ENCODE results near the gene MAPK8IP3.
"Not testable (repeated sequence)": the region's sequence is repeated elsewhere in the genome, so short reads cannot be mapped to it uniquely, and the experiment has no call there.

The MAPK8IP3 gene

DNA sequence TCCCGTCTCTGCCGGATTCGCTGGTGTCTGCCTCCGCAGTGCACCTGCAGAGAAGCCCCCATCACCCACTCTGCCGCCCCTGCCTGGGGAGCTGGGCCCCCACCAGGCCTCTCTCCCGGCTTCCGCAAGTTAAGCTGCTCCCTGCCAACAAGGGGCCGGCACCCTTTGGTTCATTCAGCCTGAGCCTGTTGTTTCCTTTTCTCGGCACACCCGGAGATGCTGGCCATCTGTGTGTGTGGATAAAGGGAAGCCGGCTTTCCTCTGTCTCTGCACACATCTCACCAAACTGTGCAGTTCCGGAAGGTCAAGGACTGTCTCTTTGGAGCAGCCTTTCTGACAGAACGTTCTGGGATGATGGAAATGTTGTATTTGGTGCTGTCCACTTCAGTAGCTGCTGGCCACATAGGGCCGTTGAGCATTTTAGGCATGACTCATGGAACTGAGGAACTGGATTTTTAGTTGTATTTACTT is 6.8 kb downstream of the MAPK8IP3 start:
- DNase-seq (ENCODE audit: low spot score) = no peak

DNA sequence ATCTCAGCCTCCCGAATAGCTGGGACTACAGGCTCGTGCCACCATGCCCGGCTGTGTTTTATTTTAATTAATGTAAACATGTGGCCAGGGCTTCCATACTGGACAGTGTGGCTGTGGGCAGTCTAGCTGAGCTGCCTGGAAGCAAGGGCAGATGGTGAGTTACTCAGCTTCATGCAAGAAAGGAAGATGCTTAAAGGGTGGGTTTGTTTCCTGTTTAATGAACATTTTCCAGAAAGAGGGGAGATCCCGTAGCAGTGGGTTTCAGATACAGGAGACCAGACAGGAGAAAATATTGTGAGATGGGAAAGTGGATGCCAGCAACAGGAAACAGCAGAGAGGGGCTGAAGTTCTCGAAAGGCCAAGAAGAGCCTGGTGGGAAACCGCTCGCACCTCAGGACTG is 7.3 kb downstream of the MAPK8IP3 start:
- no peak for DNase-seq (ENCODE audit: low spot score)

DNA sequence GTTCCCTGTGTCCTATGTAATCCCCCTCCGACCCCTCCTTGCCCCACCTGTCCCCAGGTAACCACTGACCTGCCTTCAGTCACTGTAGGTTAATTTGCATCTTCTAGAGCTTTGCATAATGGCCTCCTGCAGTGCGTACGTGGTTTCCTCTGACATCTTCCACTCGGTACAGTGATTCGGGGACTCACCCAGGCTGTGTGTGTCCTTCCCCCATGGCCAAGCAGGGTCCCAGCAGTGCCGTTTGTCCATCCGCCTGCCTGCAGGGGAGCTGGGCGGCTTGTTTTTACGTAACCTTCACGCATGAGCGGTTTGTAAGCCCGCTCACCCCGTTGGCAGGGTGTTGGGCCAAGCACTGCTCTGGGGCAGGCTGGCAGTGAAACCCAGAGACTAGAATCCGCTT is 7.9 kb downstream of the MAPK8IP3 start:
- peak; percentile 53 for DNase-seq (ENCODE audit: low spot score)

DNA sequence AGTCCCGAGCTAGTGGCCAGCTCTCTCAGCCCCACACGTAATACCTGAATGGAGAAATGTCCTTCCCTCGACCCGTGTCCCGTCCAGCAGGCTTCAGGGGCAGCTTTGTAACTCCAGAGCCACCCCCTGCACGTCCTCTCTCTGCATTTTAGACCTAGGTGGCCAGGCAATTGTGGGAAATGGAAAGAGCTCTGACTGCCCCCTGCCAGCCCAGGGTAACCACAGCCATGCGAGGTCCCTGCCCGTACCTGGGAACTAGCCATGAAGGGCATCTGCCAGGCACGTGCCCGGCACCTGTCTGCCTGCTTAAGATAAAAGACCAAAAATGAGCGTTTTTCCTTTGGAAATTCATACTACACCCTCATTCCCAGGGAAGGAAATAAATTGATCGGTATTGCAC is 9.2 kb downstream of the MAPK8IP3 start:
- DNase-seq (ENCODE audit: low spot score) = no peak

DNA sequence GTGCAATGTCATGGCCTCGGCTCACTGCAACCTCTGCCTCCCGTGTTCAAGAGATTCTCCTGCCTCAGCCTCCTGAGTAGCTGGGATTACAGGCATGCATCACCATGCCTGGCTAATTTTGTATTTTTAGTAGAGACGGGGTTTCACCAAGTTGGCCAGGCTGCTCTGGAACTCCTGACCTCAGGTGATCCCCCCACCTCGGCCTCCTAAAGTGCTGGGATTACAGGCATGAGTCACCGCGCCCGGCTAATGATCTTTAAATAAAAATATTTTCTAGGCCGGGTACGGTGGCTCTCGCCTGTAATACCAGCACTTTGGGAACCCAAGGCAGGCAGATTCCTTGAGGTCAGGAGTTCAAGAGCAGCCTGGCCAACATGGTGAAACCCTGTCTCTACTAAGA is 12.2 kb downstream of the MAPK8IP3 start:
- DNase-seq (ENCODE audit: low spot score) = not testable (repeated sequence)

DNA sequence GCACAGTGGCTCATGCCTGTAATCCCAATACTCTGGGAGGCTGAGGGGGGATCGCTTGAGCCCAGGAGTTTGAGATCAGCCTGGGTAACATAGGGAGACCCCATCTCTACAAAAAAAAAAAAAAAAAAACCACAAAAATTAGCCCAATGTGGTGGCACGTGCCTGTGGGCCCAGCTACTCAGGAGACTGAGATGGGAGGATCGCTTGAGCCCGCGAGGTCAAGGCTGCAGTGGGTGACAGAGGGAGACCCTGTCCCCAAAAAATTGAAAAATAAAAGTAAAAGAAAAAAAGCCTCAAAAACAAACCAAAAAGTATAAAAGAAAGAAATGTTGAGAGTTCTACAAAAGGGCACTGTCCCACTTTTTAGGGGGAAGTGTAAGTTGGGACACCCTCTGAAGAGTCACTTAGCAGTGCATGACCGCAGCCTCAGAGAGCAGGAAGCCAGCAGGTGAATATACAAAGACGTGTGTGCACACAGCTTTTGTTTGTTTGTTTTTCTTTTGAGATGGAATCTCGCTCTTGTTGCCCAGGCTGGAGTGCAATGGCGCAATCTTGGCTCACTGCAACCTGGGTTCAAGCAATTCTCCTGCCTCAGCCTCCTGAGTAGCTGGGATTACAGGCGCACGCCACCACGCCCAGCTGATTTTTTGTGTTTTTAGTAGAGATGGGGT is 13.7 kb downstream of the MAPK8IP3 start:
- not testable (repeated sequence) for DNase-seq (ENCODE audit: low spot score)

DNA sequence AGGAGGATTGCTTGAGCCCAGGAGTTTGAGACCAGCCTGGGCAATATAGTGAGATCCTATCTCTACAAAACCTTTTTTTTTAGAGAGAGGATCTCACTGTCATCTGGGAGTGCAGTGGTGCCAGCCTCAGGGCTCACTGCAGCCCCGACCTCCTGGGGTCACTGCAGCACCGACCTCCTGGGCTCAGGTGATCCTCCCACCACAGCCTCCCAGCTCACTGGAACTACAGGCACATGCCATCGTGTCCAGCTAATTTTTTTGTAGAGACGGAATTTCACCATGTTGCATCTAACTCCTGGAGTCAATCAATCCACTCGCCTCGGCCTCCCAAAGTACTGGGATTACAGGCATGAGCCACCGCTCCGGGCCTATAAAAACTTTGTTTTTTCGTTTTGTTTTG is 15.4 kb downstream of the MAPK8IP3 start:
- DNase-seq (ENCODE audit: low spot score) = no peak

DNA sequence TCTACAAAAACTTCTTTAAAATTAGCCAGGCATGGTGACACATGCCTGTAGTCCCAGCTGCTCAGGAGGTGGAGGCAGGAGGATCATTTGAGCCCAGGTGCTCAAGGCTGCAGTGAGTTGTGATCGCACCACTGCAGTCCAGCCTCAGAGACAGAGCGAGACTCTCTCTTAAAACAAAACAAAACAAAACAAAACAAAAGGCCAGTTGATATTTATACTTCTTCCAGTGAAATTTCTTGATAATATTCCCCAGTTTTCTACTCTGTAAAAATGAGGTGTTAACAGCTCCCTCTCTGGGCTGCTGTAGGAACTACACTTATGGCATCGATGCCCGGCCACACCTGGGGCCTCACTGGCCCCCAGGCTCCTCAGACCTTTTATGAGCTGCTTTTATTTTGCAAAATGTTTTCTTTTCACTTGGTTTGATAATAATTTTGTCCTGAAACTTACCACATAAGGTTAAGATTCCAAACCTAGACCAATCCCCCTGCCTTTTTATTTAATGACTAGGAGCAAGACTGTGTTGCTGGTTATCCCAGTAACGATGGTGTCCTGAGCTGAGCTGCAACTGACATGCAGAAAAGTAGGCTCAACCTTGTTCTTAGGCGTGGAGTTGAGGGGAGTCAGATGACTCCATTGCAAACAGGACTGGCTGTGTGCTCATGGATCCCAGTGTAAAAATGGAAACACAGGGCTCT is 17.6 kb downstream of the MAPK8IP3 start:
- no peak for DNase-seq (ENCODE audit: low spot score)

DNA sequence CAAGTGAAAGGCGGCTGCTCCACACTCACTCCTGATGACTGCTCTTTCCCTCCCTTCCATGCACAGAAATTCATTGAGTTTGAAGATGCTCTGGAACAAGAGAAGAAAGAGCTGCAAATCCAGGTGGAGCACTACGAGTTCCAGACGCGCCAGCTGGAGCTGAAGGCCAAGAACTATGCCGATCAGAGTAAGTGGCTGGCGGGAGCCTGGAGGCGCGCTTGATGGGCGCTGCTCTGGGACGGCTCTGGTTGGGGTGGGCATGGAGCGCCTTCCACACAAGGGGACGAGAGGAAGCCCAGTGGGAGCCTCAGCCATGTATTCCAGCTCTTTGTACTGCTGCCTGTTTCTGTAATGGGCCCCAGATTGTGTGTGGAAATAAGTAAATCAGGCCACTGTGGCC is 18.5 kb downstream of the MAPK8IP3 start:
- DNase-seq (ENCODE audit: low spot score) = no peak

DNA sequence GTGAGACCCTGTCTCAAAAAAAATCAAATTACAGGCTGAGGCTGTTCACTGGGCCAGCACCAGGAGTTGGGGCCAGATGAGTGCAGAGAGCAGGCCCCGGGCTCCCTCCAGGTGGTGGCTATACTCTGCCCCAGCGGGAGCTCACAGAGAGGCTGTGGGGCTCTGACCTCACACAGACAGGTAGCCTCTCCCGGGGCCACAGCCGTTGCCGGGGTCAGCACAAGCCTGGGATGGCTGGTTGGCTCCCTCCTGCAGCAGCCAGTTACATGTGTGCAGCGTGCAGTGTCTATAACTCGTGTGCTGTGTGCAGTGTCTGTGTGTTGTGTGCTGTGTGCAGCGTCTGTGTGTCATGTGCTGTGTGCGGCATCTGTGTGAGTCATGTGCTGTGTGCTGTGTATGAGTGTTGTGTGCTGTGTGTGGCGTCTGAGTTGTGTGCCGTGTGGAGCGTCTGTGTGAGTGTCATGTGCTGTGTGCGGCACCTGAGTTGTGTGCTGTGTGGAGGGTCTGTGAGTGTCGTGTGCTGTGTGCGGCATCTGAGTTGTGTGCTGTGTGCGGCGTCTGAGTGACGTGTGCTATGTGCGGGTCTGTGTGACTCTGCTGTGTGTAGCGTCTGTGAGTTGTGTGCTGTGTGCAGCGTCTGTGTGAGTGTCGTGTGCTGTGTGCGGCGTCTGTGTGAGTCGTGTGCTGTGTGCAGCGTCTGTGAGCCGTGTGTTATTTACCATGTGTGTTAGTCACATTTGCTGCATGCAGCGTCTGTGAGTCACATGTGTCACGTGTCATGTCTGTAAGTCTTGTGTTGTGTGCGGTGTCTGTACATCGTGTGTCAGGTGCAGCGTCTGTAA is 20.9 kb downstream of the MAPK8IP3 start:
- no peak for DNase-seq (ENCODE audit: low spot score)

DNA sequence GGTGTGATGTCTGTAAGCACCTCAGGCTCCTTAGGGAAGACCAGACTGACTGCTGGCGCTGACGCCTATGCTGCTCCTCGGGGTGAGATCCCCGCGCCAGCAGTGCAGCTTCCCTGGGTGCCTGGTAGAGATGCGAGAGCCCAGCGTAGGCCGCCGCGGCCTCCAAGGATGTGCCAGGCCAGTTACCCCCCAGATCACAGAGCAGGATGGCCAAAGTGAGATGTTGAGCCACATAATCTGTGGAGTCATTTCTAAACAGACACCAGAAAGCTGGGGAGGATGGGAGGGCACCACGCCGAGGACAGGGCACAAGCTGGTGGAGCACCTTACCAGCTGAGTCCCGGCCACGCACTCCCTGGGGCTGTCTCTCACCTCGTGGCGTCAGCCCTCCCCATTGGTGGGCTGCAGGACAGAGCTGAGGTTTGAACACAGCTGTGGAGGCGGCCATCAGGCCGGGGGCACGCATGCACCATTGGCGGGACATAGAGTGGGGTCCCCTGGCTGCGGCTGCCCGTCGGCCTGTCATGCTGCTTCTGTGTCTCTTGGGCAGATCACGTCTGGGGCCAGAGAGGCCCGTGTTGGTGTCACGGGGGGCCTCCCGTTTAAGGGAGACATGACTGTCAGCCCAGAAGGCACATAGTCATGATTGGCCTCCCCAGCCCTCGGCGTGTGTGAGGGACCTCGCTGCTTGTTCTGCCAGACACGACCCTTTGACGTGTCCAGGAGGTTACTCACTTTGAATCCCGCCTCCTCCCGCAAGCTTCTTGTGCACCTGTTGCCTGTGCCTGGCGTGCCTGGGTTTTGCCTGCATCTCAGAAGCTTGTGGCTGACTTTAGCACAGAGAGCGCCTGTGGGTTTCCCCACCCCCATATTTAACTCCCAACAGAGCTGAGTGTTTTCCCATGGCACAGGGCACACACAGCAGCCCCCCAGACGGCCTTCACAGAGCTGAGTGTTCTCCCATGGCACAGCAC is 21.9 kb downstream of the MAPK8IP3 start:
- no peak for DNase-seq (ENCODE audit: low spot score)

DNA sequence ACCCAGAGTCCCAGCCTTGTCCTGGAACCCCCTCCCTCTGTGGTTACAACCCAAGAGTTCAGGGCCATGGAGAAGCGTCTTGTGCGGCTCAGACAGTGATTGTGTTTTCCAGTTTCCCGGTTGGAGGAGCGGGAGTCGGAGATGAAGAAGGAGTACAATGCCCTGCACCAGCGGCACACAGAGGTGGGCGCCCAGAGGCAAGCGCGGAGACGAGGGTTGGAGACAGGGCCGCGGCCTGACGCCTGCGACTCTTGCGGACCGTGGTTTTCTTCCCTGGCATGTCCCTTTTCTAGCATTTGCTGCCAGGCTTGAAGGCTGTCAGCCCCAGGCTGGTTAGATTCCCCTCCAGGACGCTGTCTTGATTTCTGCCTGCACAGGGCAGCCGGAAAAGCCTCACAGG is 23.0 kb downstream of the MAPK8IP3 start:
- no peak for DNase-seq (ENCODE audit: low spot score)

DNA sequence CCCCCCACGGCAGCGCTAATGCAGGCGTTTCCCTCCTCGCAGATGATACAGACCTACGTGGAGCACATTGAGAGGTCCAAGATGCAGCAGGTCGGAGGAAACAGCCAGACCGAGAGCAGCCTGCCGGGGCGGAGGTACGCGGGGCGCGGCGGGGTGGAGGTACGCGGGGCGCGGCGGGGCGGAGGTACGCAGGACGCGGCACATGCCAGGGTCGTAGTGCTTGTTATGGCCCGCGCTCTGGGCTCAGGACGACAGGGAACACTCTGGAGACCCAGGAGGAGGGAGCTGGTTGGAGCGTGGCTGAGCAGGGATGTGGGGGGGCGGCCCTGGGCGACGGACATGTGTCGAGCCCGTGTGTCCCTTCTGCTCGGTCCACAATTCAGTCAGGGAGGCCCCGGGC is 23.4 kb downstream of the MAPK8IP3 start:
- DNase-seq (ENCODE audit: low spot score) = no peak

DNA sequence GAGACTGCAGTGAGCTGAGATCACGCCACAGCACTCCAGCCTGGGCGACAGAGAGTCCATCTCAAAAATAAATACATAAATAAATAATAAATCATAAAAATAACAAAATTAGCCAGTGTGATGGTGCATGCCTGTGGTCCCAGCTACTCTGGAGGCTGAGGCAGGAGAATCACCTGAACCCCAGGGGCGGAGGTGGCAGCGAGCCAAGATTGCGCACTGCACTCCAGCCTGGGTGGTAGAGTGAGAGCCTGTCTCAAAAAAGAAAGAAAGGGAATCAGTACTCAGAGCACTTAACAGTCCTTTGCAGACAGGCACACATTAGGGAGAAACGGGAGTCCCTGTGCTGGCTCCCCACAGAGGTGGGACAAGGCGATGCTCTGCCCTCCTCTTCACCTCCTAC is 25.1 kb downstream of the MAPK8IP3 start:
- DNase-seq (ENCODE audit: low spot score) = no peak

DNA sequence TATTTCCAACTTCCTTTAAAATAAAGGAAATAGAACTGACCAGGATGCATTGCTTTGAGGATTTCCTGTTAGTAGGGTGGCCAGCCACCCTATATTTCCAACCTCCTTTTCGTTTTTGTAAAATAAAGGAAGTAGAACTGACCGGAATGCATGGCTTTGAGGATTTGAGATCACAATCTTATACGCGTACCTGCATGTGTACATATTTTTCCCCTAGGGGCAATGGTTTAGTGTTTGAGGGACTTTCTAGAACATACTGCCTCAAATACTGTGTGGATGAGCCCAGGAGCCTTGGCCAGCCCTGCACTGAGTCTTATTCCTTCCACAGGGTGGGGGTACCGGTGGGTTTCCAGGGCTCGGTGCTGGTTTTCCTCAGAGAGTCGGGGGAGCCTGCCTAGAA is 25.6 kb downstream of the MAPK8IP3 start:
- no peak for DNase-seq (ENCODE audit: low spot score)

DNA sequence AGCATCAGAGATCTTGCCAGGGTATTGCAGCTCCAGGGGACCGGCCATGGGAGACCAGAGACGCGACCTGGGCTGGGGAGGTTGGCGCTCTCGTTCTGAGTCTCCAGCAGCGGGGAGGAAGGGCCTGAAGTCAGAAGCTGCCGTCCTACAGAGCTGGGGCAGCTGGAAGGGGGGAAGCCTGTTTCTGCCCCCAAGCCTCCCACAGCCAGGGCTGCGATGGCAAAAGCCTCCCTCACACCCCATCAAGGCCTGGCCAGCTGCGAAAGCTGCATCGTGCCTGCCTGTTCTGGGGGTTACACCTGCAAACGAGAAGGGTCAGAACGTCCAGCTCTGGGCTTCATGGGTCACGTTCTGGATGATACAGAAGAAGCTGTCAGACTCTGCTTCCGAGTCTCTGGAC is 26.1 kb downstream of the MAPK8IP3 start:
- DNase-seq (ENCODE audit: low spot score) = no peak

DNA sequence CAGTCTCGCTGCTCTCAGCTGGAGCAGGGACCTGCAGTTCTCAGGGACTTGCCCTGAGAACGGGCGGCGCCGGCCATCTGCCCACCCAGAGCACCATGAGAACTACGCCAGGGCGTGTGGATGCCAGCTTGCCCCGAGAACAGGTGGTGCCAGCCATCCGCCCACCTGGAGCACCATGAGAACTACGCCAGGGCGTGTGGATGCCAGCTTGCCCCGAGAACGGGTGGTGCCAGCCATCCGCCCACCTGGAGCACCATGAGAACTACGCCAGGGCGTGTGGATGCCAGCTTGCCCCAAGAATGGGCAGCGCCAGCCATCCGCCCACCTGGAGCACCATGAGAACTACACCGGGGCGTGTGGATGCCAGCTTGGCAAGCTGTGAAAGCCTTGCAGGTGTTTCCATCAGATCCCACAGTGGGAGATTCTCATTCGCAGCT is 26.6 kb downstream of the MAPK8IP3 start:
- DNase-seq (ENCODE audit: low spot score) = not testable (repeated sequence)

DNA sequence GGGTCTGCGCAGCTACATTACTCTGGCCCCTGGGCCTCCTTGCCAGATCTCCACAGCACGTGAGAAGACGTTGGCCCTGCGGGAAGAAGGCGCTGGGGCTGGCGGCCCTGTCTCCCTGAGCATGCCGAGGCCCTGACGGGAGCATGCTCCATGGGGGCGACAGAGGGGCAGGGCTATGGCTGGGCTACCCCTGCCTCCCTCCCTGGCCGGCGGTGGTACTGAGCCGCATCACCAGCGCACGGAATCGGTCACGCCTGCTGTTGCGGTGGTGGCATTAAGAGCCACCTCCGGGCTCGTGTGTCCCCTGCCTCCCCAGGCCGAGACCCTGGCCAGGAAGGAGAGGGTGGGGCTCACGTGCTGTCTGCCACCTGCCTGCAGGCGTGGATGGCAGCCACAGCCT is 28.1 kb downstream of the MAPK8IP3 start:
- DNase-seq (ENCODE audit: low spot score) = no peak

DNA sequence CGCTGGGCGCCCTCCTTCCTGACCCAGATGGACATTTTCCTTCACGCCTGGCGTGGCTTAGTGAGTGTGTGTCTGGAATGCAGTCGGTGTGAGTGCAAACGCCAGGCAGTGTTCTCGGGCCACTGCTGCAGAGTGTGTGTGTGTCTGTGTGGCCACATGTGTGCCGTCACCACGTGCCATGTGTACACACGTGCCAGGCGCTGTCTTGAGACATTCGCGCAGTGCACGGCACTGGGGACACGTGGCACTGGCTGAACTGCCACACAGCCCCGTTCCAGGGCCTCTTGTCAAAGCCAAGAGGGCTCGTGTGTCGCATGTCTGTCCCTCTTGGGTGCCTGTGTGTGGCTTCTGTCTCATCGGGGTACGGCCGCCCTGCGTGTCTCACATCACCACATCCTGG is 28.8 kb downstream of the MAPK8IP3 start:
- no peak for DNase-seq (ENCODE audit: low spot score)

DNA sequence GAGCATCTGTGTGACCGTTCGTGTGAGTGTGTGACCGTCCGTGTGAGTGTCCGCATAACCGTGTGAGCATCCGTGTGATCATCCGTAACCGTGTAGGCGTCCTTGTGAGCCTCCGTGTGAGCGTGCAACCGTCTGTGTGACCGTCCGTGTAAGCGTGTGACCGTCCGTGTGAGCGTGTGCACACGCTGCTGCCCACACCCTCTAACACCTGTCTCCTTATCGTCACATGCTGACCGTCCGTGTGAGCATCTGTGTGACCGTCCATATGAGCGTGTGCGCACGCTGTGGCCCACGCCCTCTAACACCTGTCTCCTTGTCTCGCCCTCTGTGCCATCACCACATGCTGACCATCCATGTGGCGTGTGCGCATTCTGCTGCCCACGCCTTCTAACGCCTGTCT is 34.2 kb downstream of the MAPK8IP3 start:
- no peak for DNase-seq (ENCODE audit: low spot score)

DNA sequence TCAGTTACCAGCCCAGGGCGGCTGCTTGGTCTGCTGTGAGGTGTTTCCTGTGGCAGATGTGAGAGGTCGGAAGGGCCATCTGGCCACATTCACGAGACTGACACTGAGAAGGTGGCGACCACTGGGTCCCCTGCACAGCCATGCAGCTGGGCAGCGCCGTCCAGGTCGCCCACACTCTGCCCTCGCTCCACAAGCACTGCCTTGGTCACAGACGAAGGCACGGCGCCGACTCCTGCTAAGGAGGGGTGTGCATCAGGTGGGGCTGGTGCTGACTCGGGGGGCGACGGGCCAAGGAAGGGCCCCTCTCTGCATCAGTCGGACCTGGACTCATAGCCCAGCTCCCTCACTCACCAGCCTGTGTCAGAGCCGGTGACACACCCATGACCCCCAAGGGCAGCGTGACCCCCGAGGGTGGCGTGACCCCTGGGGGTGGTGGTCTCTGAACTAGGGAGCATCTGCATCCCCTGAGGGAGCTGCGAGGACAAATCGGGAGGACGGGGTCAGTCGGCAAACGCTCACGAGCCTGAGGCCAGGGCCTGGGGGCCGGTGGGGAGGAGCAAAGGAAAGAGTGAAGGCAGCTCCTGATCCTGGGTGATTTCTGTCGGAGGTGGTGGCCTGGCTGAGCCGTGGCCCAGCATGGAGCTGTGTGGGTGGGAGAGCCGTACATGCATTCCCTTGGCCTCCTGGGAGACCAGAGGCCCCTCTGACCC is 34.9 kb downstream of the MAPK8IP3 start:
- DNase-seq (ENCODE audit: low spot score) = no peak
